Activated CD8-positive, alpha-beta memory T cell treated with anti-CD3 and anti-CD28 coated beads for 48 hours (primary cell): ENCODE measurements around the gene AIFM1.

ENCODE experiments used
- DNase-seq, 3 experiments: peaks; one replicate each; pipeline ENCODE4 v3.0.0-alpha.2; 2020; ENCODE audit warnings: low read depth in 2 of 3, low spot score in 2 of 3

AIFM1 gene

GRCh38 chrX:130171446-130172126, 5.9 kb upstream of the AIFM1 start, which contains the start of gene RAB33A:
Gene RAB33A, plus strand, starts transcription at chrX:130171962. Its CDS starts 101 bp downstream, at chrX:130172063.
- no peak for DNase-seq

GRCh38 chrX:130170752-130171445, 5.3 kb upstream of the AIFM1 start:
- no peak for DNase-seq

DNA sequence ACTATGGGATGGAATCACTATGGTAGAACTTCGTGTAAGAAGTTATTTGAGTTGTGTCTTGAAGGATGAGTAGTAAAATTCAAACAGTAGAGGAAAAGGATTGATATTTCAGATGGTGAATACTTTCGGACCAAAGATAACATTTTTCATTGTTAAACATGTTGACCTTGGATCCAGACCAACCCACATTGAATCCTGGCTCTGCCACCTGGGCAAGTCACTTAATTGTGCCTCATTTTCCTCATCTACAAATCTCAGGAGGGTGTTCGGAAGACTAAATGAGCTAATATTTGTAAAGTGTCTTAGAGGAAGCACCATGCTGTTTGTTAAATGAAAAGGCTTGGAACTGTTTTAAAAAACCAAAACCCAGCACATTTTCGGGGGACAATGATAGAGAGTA, 1.4 kb upstream of the AIFM1 start:
- no peak for DNase-seq

DNA sequence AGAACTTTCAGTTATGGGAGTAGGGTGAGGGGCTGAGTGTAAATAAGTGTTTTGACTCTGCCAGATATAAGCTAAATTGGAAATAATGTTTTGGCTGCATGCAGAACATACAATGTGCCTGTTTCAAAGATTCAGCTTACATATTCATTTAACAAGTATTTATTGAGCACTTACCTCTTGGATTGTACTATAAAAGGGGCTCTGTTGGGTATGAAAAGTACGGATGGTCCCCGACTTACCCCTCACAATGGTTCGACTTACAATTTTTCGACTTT, 799 bp upstream of the AIFM1 start:
- no peak for DNase-seq

GRCh38 chrX:130165181-130165702, 399 bp downstream of the AIFM1 start:
- DNase-seq = no peak

- no peak for DNase-seq
Measured at GRCh38 chrX:130163398-130163797, 2.2 kb downstream of the AIFM1 start.

- DNase-seq = no peak
Measured at GRCh38 chrX:130162094-130162735, 3.4 kb downstream of the AIFM1 start.

DNA sequence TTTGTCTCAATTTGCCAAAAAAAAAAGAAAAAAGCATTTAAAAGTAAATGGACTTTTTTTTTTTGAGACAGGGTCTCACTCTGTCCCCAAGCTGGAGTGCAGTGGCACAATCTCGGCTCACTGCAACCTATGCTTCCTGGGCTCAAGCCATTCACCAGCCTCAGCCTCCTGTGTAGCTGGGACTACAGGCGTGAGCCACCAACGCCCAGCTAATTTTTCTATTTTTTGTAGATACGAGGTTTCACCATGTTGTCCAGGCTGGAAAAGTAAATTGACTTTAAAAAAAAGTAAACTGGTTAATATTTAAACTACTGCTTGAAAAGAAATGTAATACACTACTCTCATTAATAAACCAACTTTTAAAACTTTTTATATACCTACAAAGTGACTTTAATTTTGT, 5.9 kb downstream of the AIFM1 start:
- no peak for DNase-seq

DNA sequence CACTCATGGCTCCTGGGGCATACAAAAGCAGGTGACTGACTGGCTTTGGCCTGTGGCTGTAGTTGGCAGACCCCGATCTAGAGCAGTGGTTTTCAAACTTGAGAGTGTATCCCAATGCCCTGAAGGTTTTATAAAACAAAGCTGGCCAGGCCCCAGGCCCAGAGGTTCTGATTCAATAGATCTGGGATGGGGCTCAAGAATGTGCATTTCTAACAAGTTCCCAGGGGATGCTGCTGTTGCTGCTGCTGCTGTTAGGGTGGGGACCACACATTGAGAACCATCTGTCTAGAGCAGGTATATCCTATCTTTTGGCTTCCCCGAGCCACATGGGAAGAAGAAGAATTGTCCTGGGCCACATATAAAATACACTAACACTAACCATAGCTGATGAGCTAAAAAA, 7.3 kb downstream of the AIFM1 start:
- DNase-seq = no peak

GRCh38 chrX:130155564-130155963, 10.1 kb downstream of the AIFM1 start:
- DNase-seq = no peak

DNA sequence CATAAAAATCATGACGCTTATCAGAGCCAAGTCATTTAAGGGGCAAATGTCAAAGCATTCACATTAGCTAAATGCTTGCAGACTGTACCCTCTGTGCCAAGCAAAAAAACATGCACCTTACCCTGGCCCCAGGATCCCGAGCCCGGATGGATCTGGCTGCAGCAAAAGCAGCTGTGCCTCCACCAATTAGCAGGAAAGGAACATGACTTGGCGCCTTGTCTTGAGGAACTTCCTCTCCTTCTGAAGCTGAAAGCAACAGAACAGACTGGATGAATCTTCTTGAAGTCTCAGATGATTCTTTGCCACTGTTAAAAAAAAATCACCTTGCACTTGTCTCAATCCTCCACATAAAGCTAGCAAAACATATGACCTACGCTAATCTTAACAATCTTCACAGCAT, 18.0 kb downstream of the AIFM1 start:
- no peak for DNase-seq

DNA sequence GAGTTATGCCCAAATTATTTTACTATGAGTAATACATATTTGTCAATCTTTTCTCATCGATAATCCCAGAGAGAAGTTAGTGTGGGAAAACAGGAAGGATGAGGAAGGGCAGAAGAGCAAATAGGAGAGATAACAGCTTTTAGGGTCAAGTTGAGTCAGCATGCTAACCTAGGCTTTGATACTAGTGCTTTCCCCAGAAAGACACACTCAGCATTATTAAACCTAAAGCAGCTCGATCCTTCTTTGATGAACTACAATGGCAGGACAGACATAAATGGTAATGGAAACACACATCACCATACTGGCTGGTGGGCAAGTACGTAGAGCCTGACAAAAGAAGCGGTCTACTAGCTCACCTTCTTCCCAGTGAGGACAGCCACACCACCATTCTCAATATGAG, 20.5 kb downstream of the AIFM1 start:
- DNase-seq = no peak

- no peak for DNase-seq
Measured at GRCh38 chrX:130144509-130144908, 21.1 kb downstream of the AIFM1 start.

DNA sequence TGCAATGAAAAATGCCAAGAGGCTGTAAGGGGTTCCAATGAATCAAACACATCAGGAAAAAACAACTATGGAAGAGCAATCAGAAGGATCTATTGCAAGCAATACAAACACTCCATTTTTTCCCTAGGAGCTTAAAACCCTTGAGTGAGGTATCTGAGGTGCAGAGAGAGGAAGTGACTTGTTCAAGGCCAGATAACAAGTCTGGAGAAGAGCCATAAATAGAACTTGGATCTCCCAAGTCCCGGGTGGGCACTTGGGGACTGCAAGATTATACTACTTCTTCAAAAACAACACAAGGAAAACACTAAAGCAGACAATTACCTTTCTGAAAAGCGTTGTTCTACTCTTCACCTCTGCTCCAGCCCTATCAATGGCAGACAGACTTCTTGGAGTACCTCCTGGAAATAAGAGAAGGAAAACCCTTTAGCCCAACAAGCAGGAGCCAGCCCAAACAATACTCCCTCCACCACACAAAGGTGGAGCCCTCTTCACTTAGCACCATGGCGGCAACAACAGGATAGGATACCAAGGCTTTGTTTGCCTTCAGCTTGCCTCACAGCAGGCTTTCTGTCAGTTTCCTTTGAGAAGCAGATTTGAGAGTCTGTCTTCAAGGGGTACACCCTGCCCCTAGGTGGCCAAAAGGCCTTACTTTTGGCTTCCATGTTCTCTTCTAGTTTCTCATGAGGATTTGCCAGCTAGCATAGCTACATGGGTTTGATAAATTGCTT, 26.0 kb downstream of the AIFM1 start:
- DNase-seq = no peak

GRCh38 chrX:130136961-130137360, 28.7 kb downstream of the AIFM1 start:
- DNase-seq = no peak

GRCh38 chrX:130136496-130136895, 29.1 kb downstream of the AIFM1 start:
- no peak for DNase-seq

DNA sequence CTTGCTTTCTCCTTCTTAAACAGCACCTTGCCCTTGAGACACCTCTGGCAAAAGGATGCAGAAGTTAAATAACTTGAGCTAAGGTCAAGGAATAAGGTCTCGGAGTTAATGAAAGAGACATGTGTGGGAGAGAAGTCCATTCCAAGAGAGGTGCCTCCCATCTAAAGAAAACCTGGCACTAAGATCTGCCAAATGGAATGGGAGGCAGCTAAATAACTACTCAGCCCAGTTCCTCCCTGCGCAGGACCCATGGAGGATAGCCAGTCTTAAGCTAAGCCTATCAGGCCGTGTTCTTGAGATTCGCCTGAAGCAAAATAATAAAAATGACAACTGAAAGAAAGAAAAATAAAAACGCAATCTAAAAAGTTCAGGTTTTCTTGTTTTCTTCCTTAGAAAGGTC, 34.7 kb downstream of the AIFM1 start:
- no peak for DNase-seq

DNA sequence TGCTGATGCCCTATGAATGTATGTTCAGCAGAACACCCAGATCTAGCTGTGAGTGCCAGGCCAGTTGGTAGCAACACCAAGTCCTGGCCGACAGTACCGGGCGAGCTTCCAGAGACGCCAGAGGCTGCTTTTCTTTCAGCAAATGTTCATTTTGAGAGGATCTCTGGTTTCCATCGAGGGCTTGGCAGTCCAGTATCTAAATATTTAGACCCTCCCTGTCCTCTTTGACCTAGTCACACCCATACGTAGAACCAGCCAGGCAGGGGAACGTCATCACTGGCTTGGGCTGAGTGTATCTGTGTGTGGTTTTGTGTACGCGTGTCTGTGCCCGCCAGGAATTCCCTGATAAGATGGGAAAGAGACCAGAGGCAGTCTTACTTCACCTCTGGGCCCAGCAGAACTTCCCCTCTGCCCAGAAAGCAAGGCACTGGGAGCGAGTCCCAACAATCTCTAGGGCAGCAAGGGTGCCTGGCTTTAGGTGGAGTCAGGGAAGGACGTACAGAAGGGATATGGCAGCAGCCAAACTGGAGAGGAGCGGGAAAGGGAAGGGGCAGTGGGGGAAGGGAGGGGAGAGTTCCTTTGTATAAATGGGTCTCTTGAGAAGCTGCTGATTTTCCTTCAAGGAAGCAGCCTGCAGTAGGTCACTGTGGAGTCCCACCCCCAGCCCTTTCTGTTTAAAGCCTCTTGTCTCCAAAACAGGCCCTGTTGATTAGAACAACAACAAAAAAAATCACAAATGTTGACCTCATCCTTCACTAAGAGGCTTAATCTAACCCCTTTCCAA, 40.4 kb downstream of the AIFM1 start:
- no peak for DNase-seq

- DNase-seq = no peak
Measured at GRCh38 chrX:130124577-130124976, 41.1 kb downstream of the AIFM1 start.

DNA sequence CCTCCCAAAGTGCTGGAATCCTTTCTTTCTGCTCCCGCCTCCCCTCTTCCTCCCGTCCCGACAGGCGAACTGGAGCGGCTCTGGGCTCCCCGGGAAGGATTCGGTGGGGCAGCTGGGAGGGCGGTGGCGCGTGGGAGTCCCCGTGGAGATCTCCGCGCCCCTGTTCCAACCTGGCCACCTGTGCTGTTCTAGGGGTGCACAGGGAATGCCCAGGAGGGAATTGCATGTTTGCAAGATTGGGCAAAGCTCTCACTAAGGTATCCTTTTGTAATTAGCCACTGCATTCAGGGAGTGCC, 44.2 kb downstream of the AIFM1 start:
- no peak for DNase-seq
